SK-N-MC (cell line): ENCODE results near the gene SAMD7.

Experiments
- DNase-seq: peaks from one replicate; pipeline ENCODE4 v3.0.0-alpha.2; 2011; ENCODE audit warnings: low read depth, low spot score
- H3K27ac ChIP-seq: fragments of 200-600 bp; sonication (generic); 2 replicates; pipeline ENCODE4 v1.5.1; 2016; ENCODE audit warnings: mixed run types
- H3K36me3 ChIP-seq: fragments of 200-600 bp; sonication (generic); 2 replicates; pipeline ENCODE4 v1.6.1; 2017; ENCODE audit warnings: antibody characterized with exemption, low read length, mixed read lengths; ENCODE audit not compliant: insufficient read depth
- H3K4me3 ChIP-seq: fragments of 200-600 bp; sonication (generic); 2 replicates; pipeline ENCODE4 v1.5.1; 2016
- H3K9ac ChIP-seq: fragments of 200-600 bp; sonication (generic); 2 replicates; pipeline ENCODE4 v1.8.0; 2017; ENCODE audit warnings: mixed run types, mixed read lengths; ENCODE audit not compliant: insufficient read length
- H3K9me3 ChIP-seq: fragments of 200-600 bp; sonication (generic); 2 replicates; pipeline ENCODE4 v1.6.1; 2017; ENCODE audit warnings: low read depth, mild to moderate bottlenecking, antibody characterized with exemption, low read length, moderate library complexity, mixed read lengths
- EZH2 ChIP-seq: fragments of 200-600 bp; sonication (generic); IDR thresholded peaks from one replicate; pipeline ENCODE4 v1.6.1; 2017; ENCODE audit warnings: antibody characterized with exemption
- FOXP2 ChIP-seq: optimal IDR thresholded peaks from 2 replicates; pipeline ENCODE3; 2011; ENCODE audit warnings: mild to moderate bottlenecking, moderate library complexity; ENCODE audit not compliant: insufficient read depth; ENCODE audit errors: extremely low read length, control extremely low read depth
- POLR2AphosphoS5 ChIP-seq: IDR thresholded peaks from 2 replicates; pipeline ENCODE4 v1.6.1; 2012; ENCODE audit warnings: mild to moderate bottlenecking, low read depth, low read length, borderline replicate concordance

Gene SAMD7

GRCh38 chr3:169931747-169932520 is 20.6 kb downstream of the SAMD7 start:
- no peak overlapping the region for H3K9ac ChIP-seq
- H3K9me3 ChIP-seq = no peaks in the 10 kb centered on the region
- no peak for DNase-seq
- no peak for TF ChIP-seq FOXP2
- TF ChIP-seq POLR2AphosphoS5 = no peak
- TF ChIP-seq EZH2 = no peak
- H3K27ac ChIP-seq = no peak overlapping the region
- H3K36me3 ChIP-seq = no peaks in the 10 kb centered on the region
- H3K4me3 ChIP-seq = no peak overlapping the region

- Histone ChIP-seq H3K9me3 (no peaks in the 10 kb centered on the region), H3K27ac (no peak overlapping the region), H3K4me3 (no peak overlapping the region), H3K9ac (no peak overlapping the region), H3K36me3 (no peaks in the 10 kb centered on the region)
- DNase-seq = no peak
- TF ChIP-seq POLR2AphosphoS5 = no peak
- no peak for TF ChIP-seq FOXP2
- no peak for TF ChIP-seq EZH2
Measured at GRCh38 chr3:169939320-169939719, 27.9 kb downstream of the SAMD7 start.

- TF ChIP-seq FOXP2 (no peak), EZH2 (no peak), POLR2AphosphoS5 (no peak)
- Histone ChIP-seq H3K4me3 (no peak overlapping the region), H3K9me3 (no peaks in the 10 kb centered on the region), H3K36me3 (no peaks in the 10 kb centered on the region), H3K9ac (no peak overlapping the region), H3K27ac (no peak overlapping the region)
- no peak for DNase-seq
Measured at GRCh38 chr3:169939751-169940150, 28.4 kb downstream of the SAMD7 start.

- DNase-seq = no peak
- H3K9me3 ChIP-seq = no peaks in the 10 kb centered on the region
- no peak overlapping the region for H3K9ac ChIP-seq
- TF ChIP-seq POLR2AphosphoS5 (no peak), FOXP2 (no peak), EZH2 (no peak)
- no peak overlapping the region for H3K4me3 ChIP-seq
- no peak overlapping the region for H3K27ac ChIP-seq
- H3K36me3 ChIP-seq = no peaks in the 10 kb centered on the region
Measured at GRCh38 chr3:169940470-169941181, 29.3 kb downstream of the SAMD7 start.

GRCh38 chr3:169945313-169945712 is 33.9 kb downstream of the SAMD7 start:
- Histone ChIP-seq H3K4me3 (no peak overlapping the region), H3K27ac (no peak overlapping the region), H3K9ac (no peak overlapping the region), H3K9me3 (no peaks in the 10 kb centered on the region), H3K36me3 (no peaks in the 10 kb centered on the region)
- no peak for DNase-seq
- TF ChIP-seq POLR2AphosphoS5 = no peak
- TF ChIP-seq FOXP2 = no peak
- no peak for TF ChIP-seq EZH2

GRCh38 chr3:169946336-169946735 is 35.0 kb downstream of the SAMD7 start:
- Histone ChIP-seq H3K9ac (no peak overlapping the region), H3K27ac (no peak overlapping the region), H3K9me3 (no peaks in the 10 kb centered on the region), H3K36me3 (no peaks in the 10 kb centered on the region), H3K4me3 (no peak overlapping the region)
- no peak for DNase-seq
- TF ChIP-seq EZH2 = no peak
- no peak for TF ChIP-seq POLR2AphosphoS5
- TF ChIP-seq FOXP2 = no peak

- no peak for DNase-seq
- no peak for TF ChIP-seq EZH2
- no peak for TF ChIP-seq POLR2AphosphoS5
- TF ChIP-seq FOXP2 = no peak
- Histone ChIP-seq H3K9ac (no peak overlapping the region), H3K27ac (no peak overlapping the region), H3K4me3 (no peak overlapping the region), H3K36me3 (no peaks in the 10 kb centered on the region), H3K9me3 (no peaks in the 10 kb centered on the region)
Measured at GRCh38 chr3:169948559-169949448, 37.4 kb downstream of the SAMD7 start.

- Histone ChIP-seq H3K36me3 (no peaks in the 10 kb centered on the region), H3K27ac (no peak overlapping the region), H3K9ac (no peak overlapping the region), H3K9me3 (no peaks in the 10 kb centered on the region), H3K4me3 (no peak overlapping the region)
- no peak for DNase-seq
- no peak for TF ChIP-seq FOXP2
- no peak for TF ChIP-seq EZH2
- TF ChIP-seq POLR2AphosphoS5 = no peak
Measured at GRCh38 chr3:169952045-169952444, 40.7 kb downstream of the SAMD7 start.
